SK-MEL-5 (cell line): Measurements from ENCODE around the gene PRKD1. TPM values are rescaled to one million over a fixed set of nuclear protein-coding genes. Genes with fewer than 3 reads are reported as not detected.

Experiments
- DNase-seq: peaks from one replicate; pipeline ENCODE4 v3.0.0-alpha.2; 2016; ENCODE audit warnings: low read depth, low spot score
- in situ Hi-C: cut with HindIII; loops from 2 replicates; pipeline ENCODE4 v1.10.0; 2016; ENCODE audit warnings: low sequenced_read_pairs, high pct_unique_total_duplicates, low pct_unique_long_range_greater_than_20kb
- polyA plus RNA-seq, 2 experiments: library from polyadenylated mRNA; depleted of rRNA; stranded (reverse); fragments of >200 nt; gene quantifications; 2 replicates each; pipeline ENCODE4 v1.2.3, GENCODE V29; 2015
- total RNA-seq: library from RNA; depleted of rRNA; stranded (reverse); fragments of >200 nt; shearing (Covaris generic); gene quantifications from 2 replicates; pipeline ENCODE4 v1.2.3, GENCODE V29; 2014; rRNA removed

The PRKD1 gene
- total RNA-seq: 8.5 and 10.7 TPM in 2 replicates
- 10.8 and 16.8 TPM in 2 replicates for polyA plus RNA-seq (2015; cell fraction: cytosol; rRNA removed)
- polyA plus RNA-seq (2015; cell fraction: nucleus; rRNA removed): 14.5 and 14.7 TPM in 2 replicates

GRCh38 chr14:29927376-29928116, at the start of gene PRKD1:
Gene PRKD1 (minus strand): TSS chr14:29927847.
- peak; percentile 58 for DNase-seq
- in situ Hi-C loops: no loop called here

- no peak for DNase-seq
- in situ Hi-C loops: no loop called here
These were observed 43.5 kb upstream of the PRKD1 start for GRCh38 chr14:29971101-29971500.

- in situ Hi-C loops: no loop called here
These were observed 27.4 kb upstream of the PRKD1 start for GRCh38 chr14:29955087-29955486.

GRCh38 chr14:29953501-29953900, 25.9 kb upstream of the PRKD1 start:
- peak; percentile 31 for DNase-seq
- in situ Hi-C loops: no loop called here

More at GRCh38 chr14:29955087-29955486, 27.4 kb upstream of the PRKD1 start:
- no peak for DNase-seq

GRCh38 chr14:29944091-29944490, 16.4 kb upstream of the PRKD1 start:
- no peak for DNase-seq
- in situ Hi-C loops: no loop called here

GRCh38 chr14:29941401-29941800, 13.8 kb upstream of the PRKD1 start:
- in situ Hi-C loops: no loop called here
- no peak for DNase-seq

- in situ Hi-C loops: no loop called here
- DNase-seq: peak; percentile 52
These were observed 12.8 kb upstream of the PRKD1 start for GRCh38 chr14:29940482-29940881.

GRCh38 chr14:29937116-29937515, 9.5 kb upstream of the PRKD1 start:
- in situ Hi-C loops: no loop called here
- no peak for DNase-seq

- in situ Hi-C loops: no loop called here
- peak; percentile 27 for DNase-seq
These were observed 2.6 kb upstream of the PRKD1 start for GRCh38 chr14:29930283-29930682.

GRCh38 chr14:29928117-29928640, 532 bp upstream of the PRKD1 start:
- in situ Hi-C loops: no loop called here
- no peak for DNase-seq

- in situ Hi-C loops: no loop called here
- peak; percentile 38 for DNase-seq
These were observed 809 bp downstream of the PRKD1 start for GRCh38 chr14:29926701-29927375.

GRCh38 chr14:29926228-29926627, 1.4 kb downstream of the PRKD1 start:
- in situ Hi-C loops: no loop called here
- no peak for DNase-seq

- no peak for DNase-seq
These were observed 1.9 kb downstream of the PRKD1 start for GRCh38 chr14:29925736-29926135.

GRCh38 chr14:29925101-29925722, 2.4 kb downstream of the PRKD1 start:
- in situ Hi-C loops: no loop called here

More at GRCh38 chr14:29925736-29926135, 1.9 kb downstream of the PRKD1 start:
- in situ Hi-C loops: no loop called here

GRCh38 chr14:29919845-29920244, 7.8 kb downstream of the PRKD1 start:
- no peak for DNase-seq
- in situ Hi-C loops: no loop called here

More at GRCh38 chr14:29925101-29925722, 2.4 kb downstream of the PRKD1 start:
- DNase-seq: no peak

GRCh38 chr14:29918981-29919380, 8.7 kb downstream of the PRKD1 start:
- in situ Hi-C loops: no loop called here
- DNase-seq: no peak

GRCh38 chr14:29913566-29913965, 14.1 kb downstream of the PRKD1 start:
- DNase-seq: no peak
- in situ Hi-C loops: no loop called here

GRCh38 chr14:29911810-29912209, 15.8 kb downstream of the PRKD1 start:
- in situ Hi-C loops: no loop called here

More at GRCh38 chr14:29911810-29912209, 15.8 kb downstream of the PRKD1 start:
- DNase-seq: no peak
